GM18499 (cell line): ENCODE results near the gene CAMK2D.

Experiments used
- ATAC-seq: cut with Tn5 transposase; IDR thresholded peaks from one replicate; pipeline ENCODE4 v1.9.1; 2021; ENCODE audit warnings: moderate number of reproducible peaks; ENCODE audit not compliant: insufficient read depth, unreplicated experiment

CAMK2D gene

GRCh38 chr4:113617195-113617594 lies 144.3 kb downstream of the CAMK2D start:
- ATAC-seq: no peak

- no peak for ATAC-seq
Measured at GRCh38 chr4:113616443-113616842, 145.1 kb downstream of the CAMK2D start.

GRCh38 chr4:113614414-113614813 lies 147.1 kb downstream of the CAMK2D start:
- no peak for ATAC-seq

GRCh38 chr4:113613503-113613902 lies 148.0 kb downstream of the CAMK2D start:
- no peak for ATAC-seq

DNA sequence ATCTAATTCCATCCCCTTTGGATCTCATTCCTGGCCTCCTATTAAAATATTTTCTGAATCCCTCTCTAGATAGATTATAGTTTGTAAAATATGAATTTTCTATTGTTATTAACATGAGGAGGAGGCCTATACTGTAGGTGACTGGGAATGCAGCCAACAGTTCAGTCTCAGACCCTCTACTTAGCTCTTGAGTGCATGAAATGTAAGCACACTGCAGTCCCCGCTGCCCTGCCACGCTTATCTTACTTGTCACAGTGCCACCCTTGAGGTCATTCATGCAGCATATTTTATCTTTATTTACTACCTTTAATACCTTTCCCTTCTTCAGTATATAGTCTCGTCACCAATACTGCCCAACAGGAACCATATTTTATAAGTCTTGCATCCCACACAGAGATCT lies 151.0 kb downstream of the CAMK2D start:
- no peak for ATAC-seq

DNA sequence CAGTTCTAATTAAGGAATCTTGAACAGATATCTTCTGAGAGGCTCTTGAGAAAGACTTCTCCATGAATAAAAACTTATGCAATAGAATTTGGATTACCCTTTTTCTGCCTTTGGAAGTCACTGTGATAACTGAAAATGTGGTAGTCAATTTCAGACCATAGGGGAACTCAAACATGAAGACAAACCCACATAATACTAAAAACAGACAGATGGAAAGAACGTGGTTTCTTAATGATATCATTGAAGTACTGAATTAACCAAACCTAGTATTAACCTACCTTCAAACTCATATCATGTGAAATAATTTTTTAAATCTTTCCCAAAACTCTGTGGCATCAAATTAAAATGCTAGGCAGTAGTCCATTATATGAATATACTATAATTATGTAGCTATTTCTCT lies 153.5 kb downstream of the CAMK2D start:
- peak; percentile 73 for ATAC-seq

DNA sequence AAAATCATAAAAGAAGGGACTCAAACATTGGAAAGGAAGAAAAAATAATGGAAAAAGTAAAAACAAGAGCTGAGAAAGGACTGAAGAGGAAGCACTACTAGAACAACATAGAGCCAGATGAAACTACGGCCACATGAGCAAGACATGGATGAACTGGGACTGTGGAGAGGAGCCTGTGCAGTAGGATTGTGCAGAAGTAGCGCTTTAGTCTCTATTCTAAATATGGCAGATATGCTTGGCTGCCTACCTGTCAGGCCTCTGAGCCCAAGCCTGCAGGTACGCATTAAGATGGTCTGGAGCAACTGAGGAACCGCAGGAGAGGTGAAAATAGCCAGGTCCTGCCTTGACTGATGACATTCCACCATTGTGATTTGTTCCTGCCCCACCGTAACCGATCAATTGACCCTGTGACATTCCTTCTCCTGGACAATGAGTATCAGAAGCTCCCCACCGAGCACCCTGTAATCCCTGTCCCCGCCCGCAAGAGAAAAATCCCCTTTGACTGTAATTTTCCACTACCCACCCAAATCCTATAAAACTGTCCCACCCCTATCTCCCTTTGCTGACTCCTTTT lies 154.3 kb downstream of the CAMK2D start:
- no peak for ATAC-seq

GRCh38 chr4:113604955-113605354 lies 156.6 kb downstream of the CAMK2D start:
- ATAC-seq: no peak

- ATAC-seq: no peak
Measured at GRCh38 chr4:113603911-113604310, 157.6 kb downstream of the CAMK2D start.

DNA sequence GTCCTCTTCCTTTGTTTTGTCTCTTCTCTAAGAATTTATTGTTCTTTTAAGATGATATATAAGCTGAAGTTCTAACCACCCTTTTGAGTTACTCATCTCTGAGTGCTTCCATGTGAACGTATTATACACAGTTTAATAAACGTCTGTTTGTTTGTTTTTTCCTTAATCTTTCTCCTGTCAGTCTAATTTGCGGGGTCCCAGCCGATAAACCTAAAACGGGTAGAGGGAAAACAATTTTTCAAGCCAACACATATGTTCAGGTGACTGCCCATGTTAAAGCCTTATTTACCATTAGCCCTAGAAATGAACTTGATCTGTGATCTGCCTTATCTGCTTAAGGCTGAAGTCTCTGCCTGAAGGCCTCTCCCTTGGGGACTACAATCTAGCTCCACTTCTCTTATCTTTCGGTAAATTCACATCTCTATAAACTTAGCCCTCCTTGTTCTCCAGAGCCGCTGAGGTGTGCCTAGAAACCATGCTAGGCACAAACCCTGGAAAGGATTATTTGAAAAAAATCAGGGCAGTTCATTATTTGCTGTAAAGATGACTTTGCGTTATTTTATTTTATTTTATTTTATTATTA lies 158.8 kb downstream of the CAMK2D start:
- no peak for ATAC-seq

DNA sequence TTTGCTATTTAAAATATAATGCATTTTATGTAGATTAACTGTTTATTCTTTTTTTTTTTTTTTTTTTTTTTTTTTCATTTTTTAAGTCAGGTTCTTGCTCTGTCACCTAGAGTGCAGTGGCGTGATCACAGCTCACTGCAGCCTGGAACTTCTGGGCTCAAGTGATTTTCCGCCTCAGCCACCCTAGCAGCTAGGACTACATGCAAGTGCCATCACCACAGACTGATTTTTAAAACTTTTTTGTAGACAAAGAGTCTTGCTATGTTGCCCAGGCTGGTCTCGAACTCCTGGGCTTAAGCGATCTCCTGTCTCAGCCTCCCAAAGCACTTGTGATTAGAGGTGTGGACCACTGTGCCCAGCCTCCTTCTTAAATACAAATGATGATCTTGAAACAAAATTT lies 159.9 kb downstream of the CAMK2D start:
- ATAC-seq: no peak

DNA sequence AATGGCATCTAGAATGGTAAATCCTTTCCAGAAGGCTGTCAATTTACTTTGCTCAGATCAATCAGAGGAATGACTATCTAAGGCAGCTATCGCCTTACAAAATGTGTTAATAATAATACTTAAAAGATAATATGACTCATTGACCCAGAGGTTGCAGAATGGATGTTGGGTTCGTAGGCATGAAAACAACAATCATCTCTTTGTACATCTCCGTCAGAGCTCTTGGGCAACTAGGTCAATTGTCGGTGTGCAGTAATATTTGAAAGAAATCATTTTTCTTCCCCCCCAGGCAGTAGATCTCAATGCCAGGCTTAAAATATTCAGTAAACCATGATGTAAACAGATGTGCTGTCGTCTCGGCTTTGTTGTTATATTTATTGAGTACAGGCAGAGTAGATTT lies 165.1 kb downstream of the CAMK2D start:
- no peak for ATAC-seq

- ATAC-seq: no peak
Measured at GRCh38 chr4:113594231-113594556, 167.3 kb downstream of the CAMK2D start.

GRCh38 chr4:113593400-113594230 lies 167.9 kb downstream of the CAMK2D start:
- ATAC-seq: peak; percentile 58

DNA sequence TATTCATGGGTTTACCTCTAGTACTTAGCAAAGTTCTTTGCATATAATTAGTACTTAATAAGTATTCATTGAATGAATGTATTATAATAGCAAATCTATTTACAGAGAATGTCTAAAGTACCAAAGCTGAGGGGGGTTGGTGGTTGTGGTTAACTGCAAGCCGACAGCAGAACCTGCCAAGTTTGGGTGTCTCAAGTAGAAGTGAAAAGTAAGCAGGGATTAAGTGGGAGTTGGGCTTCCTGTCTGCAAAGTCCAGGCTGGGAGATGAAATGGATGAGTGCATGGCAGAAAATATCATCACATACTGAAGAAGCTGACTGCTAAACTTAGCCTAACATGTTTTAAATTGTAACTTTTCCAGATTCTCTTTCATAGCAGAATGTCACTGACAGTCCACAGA lies 169.6 kb downstream of the CAMK2D start:
- no peak for ATAC-seq

DNA sequence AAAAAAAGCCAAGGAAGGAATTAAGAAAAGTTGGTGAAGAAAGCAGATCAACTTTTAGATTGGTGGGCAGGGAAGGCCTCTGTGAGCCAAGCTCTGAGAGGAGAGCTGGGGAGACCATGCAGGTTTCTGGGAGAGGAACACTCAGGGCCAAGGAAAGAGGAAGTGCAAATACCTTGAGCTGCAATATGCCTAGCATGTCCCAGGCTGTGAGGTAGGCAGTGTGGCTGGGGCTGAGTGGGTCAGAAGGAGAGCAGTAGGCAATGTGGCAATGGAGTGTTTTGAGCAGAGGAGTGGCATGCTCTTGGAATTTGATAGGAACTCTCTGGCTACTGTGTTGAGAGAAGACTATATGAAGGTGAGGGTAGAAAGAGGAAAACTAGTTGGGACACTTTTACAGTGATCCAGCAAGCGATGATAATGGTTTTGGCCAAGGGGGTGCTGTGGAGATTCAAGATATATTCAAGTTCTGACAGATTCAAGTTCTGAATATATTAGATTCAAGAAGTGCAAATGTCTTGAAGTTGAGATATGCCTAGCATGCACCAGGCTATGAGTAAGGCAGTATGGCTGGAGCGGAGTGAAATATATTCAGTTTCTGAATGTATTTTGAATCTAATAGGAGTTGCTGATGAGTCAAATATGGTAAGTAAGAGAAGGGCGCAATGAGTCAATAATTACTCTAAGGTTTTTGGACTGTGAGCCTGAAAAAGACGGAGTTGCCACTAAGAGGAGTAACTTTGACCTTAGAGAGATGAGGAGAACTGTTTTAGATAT lies 172.5 kb downstream of the CAMK2D start:
- ATAC-seq: peak; percentile 45

DNA sequence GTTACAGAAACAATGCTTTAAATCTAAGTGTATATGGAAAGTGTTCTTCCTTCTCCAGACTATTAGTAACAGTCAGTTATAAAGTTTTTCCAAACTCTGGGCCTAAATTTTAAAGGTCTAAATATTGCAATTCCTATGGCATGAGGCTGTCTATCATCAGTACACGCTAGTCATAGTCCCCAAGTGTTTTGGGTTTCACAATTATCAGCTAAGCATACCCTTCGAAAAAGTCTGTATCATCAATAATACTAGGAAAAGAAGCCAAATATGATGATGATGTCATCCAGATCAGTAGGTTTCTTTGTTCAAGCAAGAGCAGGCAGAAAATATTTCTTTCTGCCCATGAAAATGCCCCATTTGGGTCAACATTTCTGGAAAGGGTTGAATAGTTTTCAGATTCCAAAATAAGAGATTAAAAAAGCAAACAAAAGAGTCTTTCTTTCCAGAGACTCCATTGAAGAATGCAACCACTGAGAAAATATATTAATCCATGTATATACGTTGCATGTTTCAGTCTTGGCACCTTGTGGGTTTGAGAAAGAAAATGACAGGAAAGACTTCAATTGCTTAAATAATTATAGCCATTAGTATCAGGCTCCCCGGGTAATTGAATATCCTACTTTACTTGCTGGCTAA lies 173.8 kb downstream of the CAMK2D start:
- ATAC-seq: no peak

GRCh38 chr4:113587156-113587555 lies 174.4 kb downstream of the CAMK2D start:
- no peak for ATAC-seq

DNA sequence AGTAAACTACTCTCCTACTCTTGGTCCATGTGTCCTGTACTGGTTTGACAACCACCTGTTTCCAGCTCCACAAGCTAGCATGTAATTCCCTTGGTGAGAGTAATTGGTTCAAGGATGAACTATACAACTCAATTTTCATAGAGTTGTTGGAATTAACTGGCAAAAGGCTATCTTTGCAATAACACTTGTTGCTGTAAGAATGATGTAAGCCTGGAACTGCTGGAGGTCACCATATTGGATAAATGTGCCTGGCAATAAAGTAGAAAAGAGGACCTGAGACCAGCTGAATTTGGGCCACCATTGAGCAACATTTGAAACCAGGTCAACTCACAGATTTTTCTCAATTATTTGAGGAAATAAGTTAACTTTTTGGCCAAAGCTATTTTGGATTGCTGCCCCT lies 175.5 kb downstream of the CAMK2D start:
- no peak for ATAC-seq

- ATAC-seq: no peak
Measured at GRCh38 chr4:113584407-113585150, 177.0 kb downstream of the CAMK2D start.
